Measurements from ENCODE around the gene GRPEL2.

Gene GRPEL2

DNA sequence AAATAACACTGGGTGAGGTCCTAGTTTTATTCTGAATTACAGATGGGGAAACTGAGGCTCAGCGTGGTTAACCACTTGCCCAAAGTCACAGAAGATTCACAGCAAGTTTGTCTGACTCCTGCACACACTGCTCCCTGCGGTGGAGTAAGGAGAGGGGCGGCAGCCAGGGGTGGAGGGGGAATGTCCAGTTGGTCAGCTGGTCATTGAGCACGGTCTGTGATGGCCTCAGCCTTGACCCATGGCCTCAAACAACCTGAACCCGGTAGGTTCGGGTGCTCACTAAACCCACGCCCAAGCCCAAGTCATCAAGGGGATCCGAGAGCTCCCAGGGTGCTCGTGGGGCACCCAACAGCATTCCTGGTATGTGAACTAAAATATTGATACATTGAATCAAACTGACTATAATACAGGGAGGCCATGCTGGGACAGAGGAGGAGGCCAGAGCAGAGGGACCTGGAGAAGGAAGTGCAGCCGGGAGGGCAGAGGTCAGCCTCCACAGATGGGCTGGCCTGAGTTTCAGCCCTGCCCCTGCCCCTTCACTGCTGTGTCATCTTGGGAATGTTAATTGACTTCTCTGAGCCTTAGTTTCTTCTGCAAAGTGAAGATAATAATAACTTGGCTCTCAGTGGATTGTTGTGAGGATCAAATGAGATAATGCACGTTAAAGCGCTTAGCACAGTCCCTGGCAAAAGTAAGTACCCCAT is 37.4 kb downstream of the GRPEL2 start:
- TF ChIP-seq, protein P1, sequence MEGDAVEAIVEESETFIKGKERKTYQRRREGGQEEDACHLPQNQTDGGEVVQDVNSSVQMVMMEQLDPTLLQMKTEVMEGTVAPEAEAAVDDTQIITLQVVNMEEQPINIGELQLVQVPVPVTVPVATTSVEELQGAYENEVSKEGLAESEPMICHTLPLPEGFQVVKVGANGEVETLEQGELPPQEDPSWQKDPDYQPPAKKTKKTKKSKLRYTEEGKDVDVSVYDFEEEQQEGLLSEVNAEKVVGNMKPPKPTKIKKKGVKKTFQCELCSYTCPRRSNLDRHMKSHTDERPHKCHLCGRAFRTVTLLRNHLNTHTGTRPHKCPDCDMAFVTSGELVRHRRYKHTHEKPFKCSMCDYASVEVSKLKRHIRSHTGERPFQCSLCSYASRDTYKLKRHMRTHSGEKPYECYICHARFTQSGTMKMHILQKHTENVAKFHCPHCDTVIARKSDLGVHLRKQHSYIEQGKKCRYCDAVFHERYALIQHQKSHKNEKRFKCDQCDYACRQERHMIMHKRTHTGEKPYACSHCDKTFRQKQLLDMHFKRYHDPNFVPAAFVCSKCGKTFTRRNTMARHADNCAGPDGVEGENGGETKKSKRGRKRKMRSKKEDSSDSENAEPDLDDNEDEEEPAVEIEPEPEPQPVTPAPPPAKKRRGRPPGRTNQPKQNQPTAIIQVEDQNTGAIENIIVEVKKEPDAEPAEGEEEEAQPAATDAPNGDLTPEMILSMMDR (IDR thresholded peaks at IDR 0.05; ENCODE audit: low read depth, low read length, missing control alignments) = no peak
- no peak overlapping the region for H3K4me3 ChIP-seq (replicated peaks; ENCODE audit: low read depth, low read length)
- no peak for DNase-seq (ENCODE audit: extremely low read depth, low read depth)

DNA sequence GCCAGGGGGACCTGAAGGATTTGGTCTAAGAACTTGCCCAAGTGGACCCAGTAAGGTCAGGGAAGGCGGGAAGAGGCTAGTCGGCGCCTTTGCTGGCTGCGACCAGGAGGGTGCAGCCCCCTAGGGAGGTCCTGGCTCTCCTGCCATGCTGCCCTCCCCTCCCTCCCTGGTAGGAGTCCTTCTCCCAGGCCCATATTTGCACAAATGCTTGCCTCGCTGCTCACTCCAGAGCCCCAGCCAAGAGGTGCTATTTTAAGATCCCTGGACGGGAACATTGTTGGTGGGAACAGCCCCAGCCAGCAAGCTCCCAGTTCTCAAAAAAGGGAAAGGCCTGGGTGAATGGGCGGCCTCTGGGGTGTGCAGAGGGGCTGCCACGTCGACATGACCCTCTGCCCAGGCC is 38.1 kb downstream of the GRPEL2 start:
- no peak for DNase-seq (ENCODE audit: extremely low read depth, low read depth)
- H3K4me3 ChIP-seq (replicated peaks; ENCODE audit: low read depth, low read length) = no peak overlapping the region
- TF ChIP-seq, protein P1 (IDR thresholded peaks at IDR 0.05; ENCODE audit: low read depth, low read length, missing control alignments) = no peak

DNA sequence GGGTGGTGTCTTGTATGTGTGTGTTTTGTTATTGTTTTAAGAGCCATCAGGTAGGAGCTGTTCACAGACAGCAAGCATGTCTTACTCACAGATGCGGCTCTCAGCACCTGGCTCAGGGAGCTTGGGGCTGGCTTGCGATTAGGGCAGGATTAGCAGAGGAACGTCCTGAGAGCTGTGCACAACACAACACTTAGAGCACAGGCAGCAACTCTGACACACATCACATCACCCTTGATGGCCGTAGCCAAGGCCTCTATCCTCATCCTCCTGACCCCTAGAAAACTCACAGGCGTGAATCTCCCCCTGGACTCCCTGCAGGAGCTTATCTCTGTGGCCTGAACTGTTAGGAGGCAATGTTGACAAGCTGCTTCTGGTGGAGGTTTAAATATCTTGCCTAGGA is 40.9 kb downstream of the GRPEL2 start:
- DNase-seq (ENCODE audit: extremely low read depth, low read depth) = no peak
- TF ChIP-seq, protein P1 (IDR thresholded peaks at IDR 0.05; ENCODE audit: low read depth, low read length, missing control alignments) = no peak
- H3K4me3 ChIP-seq (replicated peaks; ENCODE audit: low read depth, low read length) = no peak overlapping the region

DNA sequence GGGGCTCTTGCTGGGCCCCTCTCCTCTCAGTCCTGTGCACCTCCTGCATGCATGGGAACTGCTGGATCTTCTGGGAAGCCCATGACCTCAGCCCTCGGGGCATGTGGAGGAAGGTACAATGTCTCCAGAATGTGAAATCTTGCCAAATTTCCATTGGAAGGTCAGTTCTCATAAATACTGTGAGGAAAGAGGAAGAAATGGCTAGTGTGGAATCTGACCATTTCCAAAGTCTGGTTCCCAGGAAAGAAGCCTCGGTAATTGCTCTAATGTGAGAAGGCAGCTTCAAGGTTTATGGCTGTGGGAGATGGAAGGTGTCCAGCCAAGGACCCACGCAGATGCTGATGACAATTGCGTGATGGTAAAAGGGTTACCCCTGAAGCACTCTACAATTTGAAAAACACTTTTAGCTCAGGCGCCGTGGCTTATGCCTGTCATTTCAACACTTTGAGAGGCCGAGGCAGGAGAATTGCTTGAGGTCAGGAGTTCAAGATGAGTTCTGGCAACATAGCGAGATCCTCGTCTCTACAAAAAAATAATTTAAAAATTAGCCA is 41.9 kb downstream of the GRPEL2 start:
- TF ChIP-seq, protein P1 (IDR thresholded peaks at IDR 0.05; ENCODE audit: low read depth, low read length, missing control alignments) = no peak
- H3K4me3 ChIP-seq (replicated peaks; ENCODE audit: low read depth, low read length) = no peak overlapping the region
- DNase-seq (ENCODE audit: extremely low read depth, low read depth) = no peak

DNA sequence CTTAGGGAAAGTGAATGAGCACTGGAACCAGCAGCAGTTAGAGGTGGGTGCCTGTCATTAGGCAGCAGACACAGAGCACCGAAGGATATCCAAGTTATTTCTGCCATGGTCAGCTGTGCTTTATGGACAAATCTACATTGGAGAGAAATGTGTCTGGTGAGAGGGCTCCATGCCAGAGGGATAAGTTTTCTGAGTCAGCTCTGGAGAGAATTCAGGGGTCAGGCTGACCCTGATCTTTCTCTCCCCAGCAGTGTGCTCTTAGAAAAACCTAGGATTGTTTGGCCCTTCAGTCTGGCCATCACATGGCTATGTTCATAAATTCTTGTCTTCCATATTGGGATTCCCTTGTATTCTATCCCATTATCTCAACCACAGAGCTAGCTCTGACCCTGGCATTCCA is 42.7 kb downstream of the GRPEL2 start:
- no peak overlapping the region for H3K4me3 ChIP-seq (replicated peaks; ENCODE audit: low read depth, low read length)
- no peak for DNase-seq (ENCODE audit: extremely low read depth, low read depth)
- TF ChIP-seq, protein P1 (IDR thresholded peaks at IDR 0.05; ENCODE audit: low read depth, low read length, missing control alignments) = no peak

DNA sequence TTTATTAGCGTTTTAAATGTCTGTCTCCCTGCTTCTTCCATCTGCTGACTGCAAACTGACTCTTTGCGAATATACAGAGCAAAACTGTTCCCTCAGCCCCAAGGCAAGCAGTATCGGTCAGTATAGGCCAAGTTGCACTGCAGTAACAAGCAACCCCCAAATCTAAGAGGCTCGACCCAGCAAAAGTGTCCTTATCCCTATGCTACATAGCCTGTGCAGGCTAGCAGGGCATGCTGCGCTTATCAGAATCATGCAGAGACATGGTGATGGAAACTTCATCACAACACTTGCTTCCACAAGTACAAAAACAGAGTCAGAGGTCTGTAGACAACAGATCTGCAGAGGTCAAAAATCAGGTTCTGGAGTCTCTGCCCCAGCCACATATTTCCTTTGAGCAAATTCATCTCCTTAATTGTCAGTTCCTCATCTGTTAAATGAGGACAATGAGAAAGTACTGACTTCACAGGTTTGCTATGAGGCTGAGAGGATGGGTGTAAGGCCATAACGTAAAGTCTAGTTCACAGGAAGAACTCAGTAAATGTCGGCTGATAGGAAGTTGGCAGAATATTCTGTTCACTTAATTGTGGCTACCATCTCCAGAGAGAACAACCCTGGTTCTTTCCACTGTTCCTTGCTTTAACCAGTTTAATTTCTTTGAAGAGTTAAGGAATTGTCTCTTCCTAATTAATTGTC is 43.3 kb downstream of the GRPEL2 start:
- TF ChIP-seq, protein P1 (IDR thresholded peaks at IDR 0.05; ENCODE audit: low read depth, low read length, missing control alignments) = no peak
- H3K4me3 ChIP-seq (replicated peaks; ENCODE audit: low read depth, low read length) = no peak overlapping the region
- no peak for DNase-seq (ENCODE audit: extremely low read depth, low read depth)
